PC-3 (cell line): Measurements from ENCODE around the gene CLIC4. TPM values are rescaled to one million over a fixed set of nuclear protein-coding genes. Genes with fewer than 3 reads are reported as not detected.

Experiments
- ATAC-seq: fragments of 200-7000 bp; cut with Tn5 transposase; 2 replicates; pipeline ENCODE4 v1.9.1; 2020; ENCODE audit warnings: mild to moderate bottlenecking, moderate library complexity
- BruUV-seq: library from RNA; stranded (reverse); fragments of 400-500 nt; replicated peaks from 2 replicates; lab custom pipeline; 2021; lab: Mats Ljungman, UMichigan
- CTCF ChIA-PET: fragments of 300-600 bp; sonication (Branson Sonifier 250); formaldehyde crosslinking; loops from one replicate; lab custom pipeline; 2022; ENCODE audit warnings: antibody characterized with exemption; lab: Charles Lee
- POLR2A ChIA-PET: fragments of 300-600 bp; sonication (Branson Sonifier 250); formaldehyde crosslinking; loops from one replicate; lab custom pipeline; 2022; ENCODE audit warnings: antibody characterized with exemption; ENCODE audit not compliant: unreplicated experiment; lab: Charles Lee
- DNase-seq: peaks from one replicate; pipeline ENCODE4 v3.0.0-alpha.2; 2015
- H2AFZ ChIP-seq: fragments of 300-600 bp; sonication (generic); 2 replicates; pipeline ENCODE4 v1.6.0; 2016; ENCODE audit warnings: antibody characterized with exemption, low read length
- H3F3A ChIP-seq: fragments of 300-600 bp; sonication (generic); one replicate; pipeline ENCODE4 v1.6.0; 2017; ENCODE audit warnings: antibody characterized with exemption, low read length, control low read depth, mild to moderate bottlenecking; ENCODE audit not compliant: unreplicated experiment
- H3K27ac ChIP-seq: fragments of 300-600 bp; sonication (generic); 2 replicates; pipeline ENCODE4 v1.5.1; 2016; ENCODE audit warnings: mild to moderate bottlenecking, low read length
- H3K27me3 ChIP-seq: fragments of 300-600 bp; sonication (generic); 2 replicates; pipeline ENCODE4 v1.6.1; 2016; ENCODE audit warnings: low read length, mixed read lengths
- H3K36me3 ChIP-seq: fragments of 300-600 bp; sonication (generic); 2 replicates; pipeline ENCODE4 v1.6.1; 2016; ENCODE audit warnings: low read depth, mixed run types, low read length, mixed read lengths
- H3K4me1 ChIP-seq: fragments of 300-600 bp; sonication (generic); 2 replicates; pipeline ENCODE4 v1.5.1; 2016; ENCODE audit warnings: low read length; ENCODE audit not compliant: insufficient read depth
- H3K4me2 ChIP-seq: fragments of 300-600 bp; sonication (generic); 2 replicates; pipeline ENCODE4 v1.6.0; 2016; ENCODE audit warnings: low read length
- H3K4me3 ChIP-seq: fragments of 300-600 bp; sonication (generic); 2 replicates; pipeline ENCODE4 v1.5.1; 2016; ENCODE audit warnings: mild to moderate bottlenecking, low read length, mixed read lengths
- H3K79me2 ChIP-seq: fragments of 300-600 bp; sonication (generic); 2 replicates; pipeline ENCODE4 v1.6.1; 2017; ENCODE audit warnings: low read length, mixed read lengths
- H3K9ac ChIP-seq: fragments of 300-600 bp; sonication (generic); 2 replicates; pipeline ENCODE4 v1.6.0; 2016; ENCODE audit warnings: mild to moderate bottlenecking, low read length
- H3K9me2 ChIP-seq: fragments of 300-600 bp; sonication (generic); replicated peaks from 2 replicates; pipeline ENCODE4 v1.6.1; 2016; ENCODE audit warnings: mixed run types, low read length, mixed read lengths
- H3K9me3 ChIP-seq: fragments of 300-600 bp; sonication (generic); 2 replicates; pipeline ENCODE4 v1.6.1; 2016; ENCODE audit warnings: low read length, mixed read lengths
- H4K20me1 ChIP-seq: fragments of 300-600 bp; sonication (generic); 2 replicates; pipeline ENCODE4 v1.6.1; 2016; ENCODE audit warnings: low read length, mixed read lengths
- CTCF ChIP-seq: fragments of 300-600 bp; sonication (generic); conservative IDR thresholded peaks from 2 replicates; pipeline ENCODE4 v1.5.1; 2017; ENCODE audit warnings: antibody characterized with exemption, low read depth, mild to moderate bottlenecking, low read length
- EZH2 ChIP-seq: fragments of 300-600 bp; sonication (generic); IDR thresholded peaks from one replicate; pipeline ENCODE4 v1.6.1; 2017; ENCODE audit warnings: antibody characterized with exemption, mild to moderate bottlenecking, low read length; ENCODE audit not compliant: unreplicated experiment
- EZH2phosphoT487 ChIP-seq: fragments of 300-600 bp; sonication (generic); IDR thresholded peaks from 2 replicates; pipeline ENCODE4 v1.6.1; 2018; ENCODE audit warnings: mild to moderate bottlenecking, antibody characterized with exemption, low read length, borderline replicate concordance
- intact Hi-C: fragments of 100-400 bp; cut with micrococcal nuclease; formaldehyde crosslinking; loops from 2 replicates; pipeline ENCODE4 v1.9.0; 2023
- total RNA-seq: library from RNA; depleted of rRNA; stranded (reverse); fragments of >200 nt; gene quantifications from 2 replicates; pipeline ENCODE4 v1.2.3, GENCODE V29; 2014; rRNA removed

The CLIC4 gene
- total RNA-seq, 1 experiment from 2014 or later, result 57.6 TPM

GRCh38 chr1:24893431-24893830 is 148.2 kb downstream of the CLIC4 start:
- TF ChIP-seq EZH2, result no peak
- no peak for TF ChIP-seq CTCF
- TF ChIP-seq EZH2phosphoT487, result no peak
- intact Hi-C loops, result no loop called here
- ATAC-seq, result peak; percentile 58
- no peaks in the 10 kb centered on the region for H3K9me2 ChIP-seq
- H3K9me3 ChIP-seq, result no peaks in the 10 kb centered on the region
- ChIA-PET CTCF (no interaction called here), POLR2A (no interaction called here)
- no peak overlapping the region for H3K9ac ChIP-seq
- H4K20me1 ChIP-seq, result no peaks in the 10 kb centered on the region
- H3K79me2 ChIP-seq, result no peaks in the 10 kb centered on the region
- no peak overlapping the region for H3K4me2 ChIP-seq
- no peaks in the 10 kb centered on the region for H3K36me3 ChIP-seq
- no peaks in the 10 kb centered on the region for H3K4me1 ChIP-seq
- no peak for DNase-seq
- H3K27me3 ChIP-seq, result no peaks in the 10 kb centered on the region
- no peak overlapping the region for H3K27ac ChIP-seq
- BruUV-seq, result no TSS peak
- no peaks in the 10 kb centered on the region for H3F3A ChIP-seq
- no peak overlapping the region for H2AFZ ChIP-seq
- no peak overlapping the region for H3K4me3 ChIP-seq

Other genes with a start within 250 kb of the CLIC4 start
- 23.0 and 25.6 TPM in 2 replicates for gene RCAN3, start 242.6 kb upstream of the CLIC4 start, total RNA-seq
- 1.2 and 1.8 TPM in 2 replicates for gene NCMAP, start 189.4 kb upstream of the CLIC4 start, total RNA-seq
- 30.7 and 51.3 TPM in 2 replicates for gene SRRM1, start 102.1 kb upstream of the CLIC4 start, total RNA-seq
- gene RUNX3, start 184.8 kb downstream of the CLIC4 start, total RNA-seq, result 2.8 and 3.7 TPM in 2 replicates